Measurements from ENCODE around the gene KCNC1.

Gene KCNC1

DNA sequence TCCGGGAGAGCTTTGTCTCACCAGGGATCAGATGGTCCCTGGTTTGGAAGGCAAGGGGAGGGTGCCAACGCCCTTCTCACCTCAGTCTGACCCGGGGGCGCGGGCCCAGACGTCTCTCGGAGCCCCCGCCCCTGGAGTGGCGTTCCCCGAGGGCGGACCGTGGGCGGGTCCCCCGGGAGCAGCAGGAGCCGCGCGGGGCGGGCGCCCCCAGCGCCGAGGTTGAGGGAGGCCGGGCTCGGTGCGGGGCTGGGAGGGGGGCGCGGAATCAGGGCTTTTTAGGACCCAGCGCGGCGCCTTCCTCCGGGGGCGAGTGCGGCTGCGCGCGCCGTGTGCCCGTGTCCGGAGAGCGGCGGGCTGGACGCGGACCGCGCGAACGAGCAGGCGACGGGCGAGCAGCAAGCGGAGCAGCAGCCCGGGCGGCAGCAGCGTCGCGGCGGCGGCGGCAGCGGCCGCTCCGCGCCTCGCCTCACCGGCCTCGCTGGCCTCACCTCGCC lies at the start of gene KCNC1:
TSS of gene KCNC1 (plus strand) at position 364 of the 494 bp plus-strand sequence. CDS start 1,222 bp downstream, outside the sequence.
- Histone ChIP-seq H3K27me3 (replicated peaks) (peaks cover 34% of the 10 kb centered on the region), H3K4me3 (ENCODE audit: low read depth, low read length) (peak within 1 kb of the TSS; percentile 20), H3K36me3 (replicated peaks) (no peaks in the 10 kb centered on the region), H3K27ac (no peak within 1 kb of the TSS)
- TF ChIP-seq, protein P1, sequence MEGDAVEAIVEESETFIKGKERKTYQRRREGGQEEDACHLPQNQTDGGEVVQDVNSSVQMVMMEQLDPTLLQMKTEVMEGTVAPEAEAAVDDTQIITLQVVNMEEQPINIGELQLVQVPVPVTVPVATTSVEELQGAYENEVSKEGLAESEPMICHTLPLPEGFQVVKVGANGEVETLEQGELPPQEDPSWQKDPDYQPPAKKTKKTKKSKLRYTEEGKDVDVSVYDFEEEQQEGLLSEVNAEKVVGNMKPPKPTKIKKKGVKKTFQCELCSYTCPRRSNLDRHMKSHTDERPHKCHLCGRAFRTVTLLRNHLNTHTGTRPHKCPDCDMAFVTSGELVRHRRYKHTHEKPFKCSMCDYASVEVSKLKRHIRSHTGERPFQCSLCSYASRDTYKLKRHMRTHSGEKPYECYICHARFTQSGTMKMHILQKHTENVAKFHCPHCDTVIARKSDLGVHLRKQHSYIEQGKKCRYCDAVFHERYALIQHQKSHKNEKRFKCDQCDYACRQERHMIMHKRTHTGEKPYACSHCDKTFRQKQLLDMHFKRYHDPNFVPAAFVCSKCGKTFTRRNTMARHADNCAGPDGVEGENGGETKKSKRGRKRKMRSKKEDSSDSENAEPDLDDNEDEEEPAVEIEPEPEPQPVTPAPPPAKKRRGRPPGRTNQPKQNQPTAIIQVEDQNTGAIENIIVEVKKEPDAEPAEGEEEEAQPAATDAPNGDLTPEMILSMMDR (IDR thresholded peaks at IDR 0.05; ENCODE audit: low read depth, low read length, missing control alignments): no peak
- no peak for DNase-seq
- in situ Hi-C loops (cut with HindIII; ENCODE audit: low pct_ligation_motif_present, low sequenced_read_pairs): loop anchor here (25.0 kb wide), 1 partner anchor 253 kb away; no protein-coding TSS in a partner anchor

DNA sequence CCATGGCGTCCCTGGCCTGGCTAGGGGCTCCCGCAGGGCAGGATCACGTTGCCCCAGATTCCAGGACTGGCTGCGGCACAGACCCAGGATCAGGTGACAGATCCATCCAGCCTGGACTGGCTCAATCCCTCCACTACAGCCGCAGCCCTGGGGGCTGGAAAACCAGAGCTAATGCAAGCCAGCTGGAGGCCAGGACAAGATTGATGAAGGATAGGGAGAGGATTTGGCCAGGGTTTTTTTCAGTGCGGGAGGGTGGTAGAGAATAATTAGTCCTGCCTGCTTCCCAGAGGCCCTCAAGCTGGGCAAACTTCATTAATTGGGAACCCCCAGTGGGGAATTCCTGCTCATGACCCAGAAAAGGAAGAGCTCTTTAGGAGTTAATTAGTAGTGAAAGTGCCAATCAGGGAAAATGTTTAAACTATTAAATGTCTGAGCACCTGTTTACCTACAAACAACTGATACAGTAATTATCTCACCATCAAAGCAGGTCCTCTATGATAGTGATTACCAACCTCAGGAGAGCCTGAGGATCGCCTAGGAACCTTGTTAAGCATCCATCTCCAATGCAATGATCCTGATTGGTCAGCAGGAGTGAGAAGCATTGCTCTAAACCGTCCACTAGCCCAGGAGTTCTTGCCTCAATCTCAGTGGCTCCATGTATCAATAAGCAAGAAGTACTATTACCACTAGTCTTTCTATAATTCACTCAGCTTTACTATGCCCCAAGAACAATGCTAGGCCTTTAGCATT lies 48.2 kb upstream of the KCNC1 start:
- TF ChIP-seq, protein P1 (IDR thresholded peaks at IDR 0.05; ENCODE audit: low read depth, low read length, missing control alignments): no peak
- no peaks in the 10 kb centered on the region for H3K27me3 ChIP-seq (replicated peaks)
- H3K36me3 ChIP-seq (replicated peaks): no peaks in the 10 kb centered on the region
- H3K27ac ChIP-seq: no peak overlapping the region
- in situ Hi-C loops (cut with HindIII; ENCODE audit: low pct_ligation_motif_present, low sequenced_read_pairs): no loop called here
- no peak overlapping the region for H3K4me3 ChIP-seq (ENCODE audit: low read depth, low read length)
- no peak for DNase-seq

GRCh38 chr11:17687946-17688670 lies 46.5 kb upstream of the KCNC1 start:
- no peak overlapping the region for H3K27ac ChIP-seq
- H3K4me3 ChIP-seq (ENCODE audit: low read depth, low read length): no peak overlapping the region
- H3K27me3 ChIP-seq (replicated peaks): peaks cover 2% of the 10 kb centered on the region
- DNase-seq: no peak
- TF ChIP-seq, protein P1 (IDR thresholded peaks at IDR 0.05; ENCODE audit: low read depth, low read length, missing control alignments): no peak
- no peaks in the 10 kb centered on the region for H3K36me3 ChIP-seq (replicated peaks)
- in situ Hi-C loops (cut with HindIII; ENCODE audit: low pct_ligation_motif_present, low sequenced_read_pairs): no loop called here

GRCh38 chr11:17691550-17691949 lies 43.0 kb upstream of the KCNC1 start:
- no peak overlapping the region for H3K27ac ChIP-seq
- no peak for DNase-seq
- in situ Hi-C loops (cut with HindIII; ENCODE audit: low pct_ligation_motif_present, low sequenced_read_pairs): no loop called here
- H3K4me3 ChIP-seq (ENCODE audit: low read depth, low read length): no peak overlapping the region
- no peaks in the 10 kb centered on the region for H3K36me3 ChIP-seq (replicated peaks)
- peaks cover 23% of the 10 kb centered on the region for H3K27me3 ChIP-seq (replicated peaks)
- TF ChIP-seq, protein P1 (IDR thresholded peaks at IDR 0.05; ENCODE audit: low read depth, low read length, missing control alignments): no peak

DNA sequence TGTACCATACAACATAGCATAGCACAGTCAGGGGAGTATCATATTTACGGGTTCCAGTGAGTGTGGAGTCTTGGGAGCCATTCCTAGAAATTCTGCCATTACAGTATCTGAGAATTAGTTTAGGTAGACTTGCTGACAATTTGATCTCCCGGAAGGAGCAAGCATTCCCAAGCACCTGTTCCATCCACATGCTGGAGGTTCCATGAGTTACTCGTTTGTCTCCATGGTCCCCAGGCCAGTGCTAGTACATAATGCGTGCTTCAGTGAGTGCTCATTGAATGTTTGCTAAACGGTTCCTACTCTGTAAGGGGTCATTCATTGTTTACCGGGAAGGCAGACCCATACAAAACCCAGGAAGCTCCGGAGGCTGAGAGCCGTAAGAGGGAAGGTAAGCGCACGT lies 42.6 kb upstream of the KCNC1 start:
- Histone ChIP-seq H3K36me3 (replicated peaks) (no peaks in the 10 kb centered on the region), H3K27ac (no peak overlapping the region), H3K4me3 (ENCODE audit: low read depth, low read length) (no peak overlapping the region), H3K27me3 (replicated peaks) (peaks cover 27% of the 10 kb centered on the region)
- TF ChIP-seq, protein P1 (IDR thresholded peaks at IDR 0.05; ENCODE audit: low read depth, low read length, missing control alignments): no peak
- in situ Hi-C loops (cut with HindIII; ENCODE audit: low pct_ligation_motif_present, low sequenced_read_pairs): no loop called here
- no peak for DNase-seq
